Measurements from ENCODE around the gene PCDHGB5. TPM values are rescaled to one million over a fixed set of nuclear protein-coding genes. Genes with fewer than 3 reads are reported as not detected.
"Not testable (repeated sequence)": the region's sequence is repeated elsewhere in the genome, so short reads cannot be mapped to it uniquely, and the experiment has no call there.

PCDHGB5 gene
- total and polyA plus RNA-seq, 4 experiments from 2014 or later, result 0.39 to 0.49 (median 0.42) TPM; not detected in 1

GRCh38 chr5:141403387-141403786, 5.6 kb downstream of the PCDHGB5 start:
- POLR2A ChIA-PET (ENCODE audit: partially characterized antibody), result no interaction called here
- Histone ChIP-seq H3K4me3 (ENCODE audit: low read length in 2 of 2) (no peak overlapping the region), H3K27me3 (ENCODE audit: insufficient read depth, low read length) (peaks cover 6% of the 10 kb centered on the region), H3K36me3 (ENCODE audit: insufficient read depth, low read length) (no peaks in the 10 kb centered on the region), H3K9me3 (ENCODE audit: control insufficient read depth in 1 of 2, low read length in 2 of 2) (peaks cover 0 to 4% of the 10 kb centered on the region in 2 donors), H3K27ac (ENCODE audit: low read depth, low read length) (no peak overlapping the region), H3K4me1 (ENCODE audit: insufficient read depth, low read length) (no peaks in the 10 kb centered on the region)
- Mint-ChIP-seq H3K27me3 (peaks cover 62 to 64% of the 10 kb centered on the region in 2 donors), H3K9me3 (peaks cover 6 to 71% (median 55%) of the 10 kb centered on the region in 8 donors), H3K27ac (no peak overlapping the region), H3K36me3 (peaks cover 10 to 12% of the 10 kb centered on the region in 2 donors), H3K4me1 (peaks cover 0 to 4% (median under 1%) of the 10 kb centered on the region in 4 donors), H3K4me3 (no peak overlapping the region)
- no peak for DNase-seq
- CTCF ChIA-PET (ENCODE audit: partially characterized antibody), result interaction anchor here (0.6 to 0.8 kb wide), 2 partner anchors 77 to 110 kb away, joined by 3 read pairs; no protein-coding TSS in a partner anchor
- intact Hi-C loops (cut with micrococcal nuclease), result no loop called here

DNA sequence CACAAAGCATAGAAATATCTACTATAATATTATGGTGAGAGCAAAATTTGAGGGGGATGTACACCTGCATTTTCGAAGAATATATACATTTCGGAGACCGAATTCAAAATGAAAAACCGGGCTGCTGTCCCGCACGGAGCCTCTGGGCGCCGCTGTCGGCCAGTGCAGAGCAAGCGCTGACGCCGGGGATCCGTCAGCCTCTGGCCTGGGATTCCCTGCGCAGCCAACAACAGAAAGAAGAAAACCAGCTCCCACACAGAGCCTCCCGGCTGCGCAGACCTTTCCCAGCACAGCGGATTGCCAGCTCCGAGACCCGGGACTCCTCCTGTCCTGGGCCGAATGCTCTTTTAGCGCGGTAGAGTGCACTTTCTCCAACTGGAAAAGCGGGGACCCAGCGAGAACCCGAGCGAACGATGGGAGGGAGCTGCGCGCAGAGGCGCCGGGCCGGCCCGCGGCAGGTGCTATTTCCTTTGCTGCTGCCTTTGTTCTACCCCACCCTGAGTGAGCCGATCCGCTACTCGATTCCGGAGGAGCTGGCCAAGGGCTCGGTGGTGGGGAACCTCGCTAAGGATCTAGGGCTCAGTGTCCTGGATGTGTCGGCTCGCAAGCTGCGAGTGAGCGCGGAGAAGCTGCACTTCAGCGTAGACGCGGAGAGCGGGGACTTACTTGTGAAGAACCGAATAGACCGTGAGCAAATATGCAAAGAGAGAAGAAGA, 10.2 kb downstream of the PCDHGB5 start, which contains the start of gene PCDHGB6:
PCDHGB6 (plus strand) TSS at position 232 of the 716 bp plus-strand sequence; CDS start at position 414, 182 bp downstream.
- H3K27me3 ChIP-seq (ENCODE audit: insufficient read depth, low read length); H3K4me1 ChIP-seq (ENCODE audit: insufficient read depth, low read length); H3K4me1 Mint-ChIP-seq; intact Hi-C loops (cut with micrococcal nuclease); H3K36me3 ChIP-seq (ENCODE audit: insufficient read depth, low read length); POLR2A ChIA-PET (ENCODE audit: partially characterized antibody); H3K27ac ChIP-seq (ENCODE audit: low read depth, low read length); H3K4me3 ChIP-seq (ENCODE audit: low read length in 2 of 2); H3K9me3 ChIP-seq (ENCODE audit: control insufficient read depth in 1 of 2, low read length in 2 of 2); CTCF ChIA-PET (ENCODE audit: partially characterized antibody): not testable (repeated sequence)
- Mint-ChIP-seq H3K36me3 (peaks cover 12 to 13% of the 10 kb centered on the region in 2 donors), H3K4me3 (peak within 1 kb of the TSS in 6 of 8 donors; percentile 48 to 71 (median 64)), H3K27ac (peak within 1 kb of the TSS in 3 of 7 donors; percentile 29 to 83 (median 75)), H3K9me3 (peaks cover 5 to 64% (median 48%) of the 10 kb centered on the region in 8 donors), H3K27me3 (peaks cover 54 to 59% of the 10 kb centered on the region in 2 donors)
- peak in 1 of 5 donors; percentile 31 for DNase-seq

- intact Hi-C loops (cut with micrococcal nuclease), result loop anchor here (10.0 kb wide), 1 partner anchor 85 kb away; the partner anchor contains the start of gene TAF7
- Mint-ChIP-seq H3K27me3 (peaks cover 51 to 63% of the 10 kb centered on the region in 2 donors), H3K27ac (peak overlapping the region in 1 of 7 donors; percentile 64), H3K4me1 (peaks cover 10 to 20% (median 14%) of the 10 kb centered on the region in 4 donors), H3K36me3 (peaks cover 14 to 16% of the 10 kb centered on the region in 2 donors), H3K9me3 (peaks cover 5 to 62% (median 48%) of the 10 kb centered on the region in 8 donors), H3K4me3 (no peak overlapping the region)
- ChIA-PET CTCF (ENCODE audit: partially characterized antibody) (no interaction called here), POLR2A (ENCODE audit: partially characterized antibody) (no interaction called here)
- Histone ChIP-seq H3K9me3 (ENCODE audit: control insufficient read depth in 1 of 2, low read length in 2 of 2) (no peaks in the 10 kb centered on the region), H3K36me3 (ENCODE audit: insufficient read depth, low read length) (no peaks in the 10 kb centered on the region), H3K27me3 (ENCODE audit: insufficient read depth, low read length) (peaks cover 10% of the 10 kb centered on the region), H3K27ac (ENCODE audit: low read depth, low read length) (no peak overlapping the region), H3K4me3 (ENCODE audit: low read length in 2 of 2) (no peak overlapping the region), H3K4me1 (ENCODE audit: insufficient read depth, low read length) (peaks cover 8% of the 10 kb centered on the region)
- no peak for DNase-seq
Observed at GRCh38 chr5:141409598-141410306, 12.0 kb downstream of the PCDHGB5 start.

DNA sequence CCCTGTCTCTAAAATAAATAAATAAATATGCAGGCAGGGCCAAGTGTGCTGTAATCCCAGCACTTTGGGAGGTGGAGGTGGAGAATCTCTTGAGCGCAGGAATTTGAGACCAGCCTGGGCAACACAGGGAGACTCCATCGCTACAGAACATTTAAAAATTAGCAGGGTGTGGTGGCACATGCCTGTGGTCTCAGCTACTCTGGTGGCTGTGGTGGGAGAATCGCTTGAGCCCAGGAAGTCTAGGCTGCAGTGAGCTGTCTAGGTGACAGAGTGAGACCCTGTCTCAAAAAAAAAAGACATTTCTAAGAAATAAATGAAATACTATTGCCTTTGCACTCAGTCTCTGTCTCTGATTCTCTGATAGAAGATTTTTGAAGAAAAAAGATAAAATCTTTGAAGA, 13.8 kb downstream of the PCDHGB5 start:
- CTCF ChIA-PET (ENCODE audit: partially characterized antibody), result interaction anchor here (1.5 to 4.6 kb wide), 2 partner anchors 102 to 113 kb away, joined by 7 to 37 read pairs; no protein-coding TSS in a partner anchor
- H3K4me3 ChIP-seq (ENCODE audit: low read length in 2 of 2), result no peak overlapping the region
- H3K27ac ChIP-seq (ENCODE audit: low read depth, low read length), result no peak overlapping the region
- H3K27me3 ChIP-seq (ENCODE audit: insufficient read depth, low read length), result peaks cover 22% of the 10 kb centered on the region
- Mint-ChIP-seq H3K9me3 (peaks cover 5 to 62% (median 49%) of the 10 kb centered on the region in 8 donors), H3K4me3 (peak overlapping the region in 1 of 8 donors; percentile 30), H3K4me1 (peaks cover 10 to 20% (median 14%) of the 10 kb centered on the region in 4 donors), H3K36me3 (peaks cover 14 to 16% of the 10 kb centered on the region in 2 donors), H3K27me3 (peaks cover 38 to 55% of the 10 kb centered on the region in 2 donors), H3K27ac (no peak overlapping the region)
- no peaks in the 10 kb centered on the region for H3K9me3 ChIP-seq (ENCODE audit: control insufficient read depth in 1 of 2, low read length in 2 of 2)
- H3K36me3 ChIP-seq (ENCODE audit: insufficient read depth, low read length), result no peaks in the 10 kb centered on the region
- POLR2A ChIA-PET (ENCODE audit: partially characterized antibody), result no interaction called here
- no peak for DNase-seq
- intact Hi-C loops (cut with micrococcal nuclease), result loop anchor here (10.0 kb wide), 1 partner anchor 87 kb away; the partner anchor contains the start of gene TAF7
- peaks cover 8% of the 10 kb centered on the region for H3K4me1 ChIP-seq (ENCODE audit: insufficient read depth, low read length)

DNA sequence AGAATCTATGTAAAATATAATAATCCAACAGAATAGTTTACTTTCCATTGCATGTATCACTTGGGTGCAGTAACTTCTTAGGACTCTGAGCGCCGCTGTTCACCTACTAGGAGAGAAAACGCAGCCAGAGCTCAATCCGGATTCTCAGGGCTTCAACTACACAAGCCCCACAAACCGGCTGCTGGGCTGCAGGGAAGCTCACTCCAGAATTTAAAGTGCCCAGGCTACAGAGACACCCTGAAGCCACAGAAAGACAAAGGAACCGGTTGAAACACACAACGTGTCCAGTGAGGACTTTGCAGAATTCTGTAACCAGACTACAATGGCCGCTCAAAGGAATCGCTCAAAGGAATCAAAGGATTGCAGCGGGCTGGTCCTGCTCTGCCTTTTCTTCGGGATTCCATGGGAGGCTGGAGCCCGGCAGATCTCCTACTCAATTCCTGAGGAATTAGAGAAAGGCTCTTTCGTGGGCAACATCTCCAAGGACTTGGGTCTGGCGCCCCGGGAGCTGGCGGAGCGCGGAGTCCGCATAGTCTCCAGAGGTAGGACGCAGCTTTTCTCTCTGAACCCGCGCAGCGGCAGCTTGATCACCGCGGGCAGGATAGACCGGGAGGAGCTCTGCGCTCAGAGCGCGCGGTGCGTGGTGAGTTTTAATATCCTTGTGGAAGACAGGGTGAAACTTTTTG, 15.2 kb downstream of the PCDHGB5 start, which contains the start of gene PCDHGA10:
PCDHGA10 (plus strand) TSS at position 134 of the 686 bp plus-strand sequence; CDS start at position 323, 189 bp downstream.
- peak; percentile 53 to 61 (median 59) for DNase-seq
- H3K27ac ChIP-seq (ENCODE audit: low read depth, low read length), result no peak within 1 kb of the TSS
- no peaks in the 10 kb centered on the region for H3K36me3 ChIP-seq (ENCODE audit: insufficient read depth, low read length)
- POLR2A ChIA-PET (ENCODE audit: partially characterized antibody), result interaction anchor here (1.0 to 2.2 kb wide), 4 partner anchors 93 to 151 kb away, joined by 3 to 11 read pairs (median 4); partner anchors contain the start of gene TAF7
- Mint-ChIP-seq H3K27ac (peak within 1 kb of the TSS in 5 of 7 donors; percentile 30 to 87 (median 69)), H3K27me3 (peaks cover 36 to 56% of the 10 kb centered on the region in 2 donors), H3K9me3 (peaks cover 2 to 58% (median 45%) of the 10 kb centered on the region in 8 donors), H3K4me1 (peaks cover 11 to 20% (median 15%) of the 10 kb centered on the region in 4 donors), H3K36me3 (peaks cover 15 to 16% of the 10 kb centered on the region in 2 donors), H3K4me3 (peak within 1 kb of the TSS; percentile 81 to 92 (median 89))
- H3K4me1 ChIP-seq (ENCODE audit: insufficient read depth, low read length), result peaks cover 8% of the 10 kb centered on the region
- no peaks in the 10 kb centered on the region for H3K9me3 ChIP-seq (ENCODE audit: control insufficient read depth in 1 of 2, low read length in 2 of 2)
- CTCF ChIA-PET (ENCODE audit: partially characterized antibody), result interaction anchor here (0.7 to 4.6 kb wide), 21 partner anchors 8 to 179 kb away, joined by 3 to 37 read pairs (median 5); partner anchors contain the start of genes PCDHGA11, PCDHGA12, PCDHGA6 and PCDHGB5
- H3K27me3 ChIP-seq (ENCODE audit: insufficient read depth, low read length), result peaks cover 22% of the 10 kb centered on the region
- peak within 1 kb of the TSS; percentile 14 to 51 for H3K4me3 ChIP-seq (ENCODE audit: low read length in 2 of 2)
- intact Hi-C loops (cut with micrococcal nuclease), result loop anchor here (1.0 to 10.0 kb wide), 4 partner anchors 88 to 151 kb away; partner anchors contain the start of gene TAF7

DNA sequence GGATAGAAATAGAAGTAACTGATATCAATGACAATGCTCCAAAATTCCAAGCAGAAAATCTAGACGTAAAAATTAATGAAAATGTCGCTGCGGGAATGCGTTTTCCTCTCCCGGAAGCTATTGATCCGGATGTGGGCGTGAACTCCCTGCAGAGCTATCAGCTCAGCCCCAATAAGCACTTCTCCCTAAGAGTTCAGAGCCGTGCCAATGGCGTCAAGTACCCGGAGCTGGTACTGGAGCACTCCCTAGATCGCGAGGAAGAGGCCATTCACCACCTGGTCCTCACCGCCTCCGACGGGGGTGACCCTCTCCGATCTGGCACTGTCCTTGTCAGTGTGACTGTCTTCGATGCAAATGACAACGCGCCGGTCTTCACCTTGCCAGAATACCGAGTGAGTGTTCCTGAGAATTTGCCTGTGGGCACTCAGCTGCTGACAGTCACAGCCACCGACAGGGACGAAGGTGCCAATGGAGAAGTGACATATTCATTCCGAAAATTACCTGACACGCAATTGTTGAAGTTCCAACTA, 15.9 kb downstream of the PCDHGB5 start:
- Mint-ChIP-seq H3K27ac (peak overlapping the region in 3 of 7 donors; percentile 69 to 87 (median 78)), H3K36me3 (peaks cover 16 to 19% of the 10 kb centered on the region in 2 donors), H3K4me1 (peaks cover 11 to 20% (median 14%) of the 10 kb centered on the region in 4 donors), H3K9me3 (peaks cover 3 to 58% (median 46%) of the 10 kb centered on the region in 8 donors), H3K27me3 (peaks cover 38 to 60% of the 10 kb centered on the region in 2 donors), H3K4me3 (peak overlapping the region; percentile 81 to 92 (median 89))
- H3K27ac ChIP-seq (ENCODE audit: low read depth, low read length), result no peak overlapping the region
- no peak for DNase-seq
- H3K9me3 ChIP-seq (ENCODE audit: control insufficient read depth in 1 of 2, low read length in 2 of 2), result no peaks in the 10 kb centered on the region
- H3K4me3 ChIP-seq (ENCODE audit: low read length in 2 of 2), result peak overlapping the region; percentile 14 to 51
- ChIA-PET CTCF (ENCODE audit: partially characterized antibody) (interaction anchor here (0.7 to 4.6 kb wide), 18 partner anchors 17 to 179 kb away, joined by 3 to 37 read pairs (median 7); partner anchors contain the start of genes PCDHGA12, PCDHGB5 and TAF7), POLR2A (ENCODE audit: partially characterized antibody) (interaction anchor here (1.0 to 2.2 kb wide), 4 partner anchors 93 to 151 kb away, joined by 3 to 11 read pairs (median 4); partner anchors contain the start of gene TAF7)
- intact Hi-C loops (cut with micrococcal nuclease), result loop anchor here (1.0 to 10.0 kb wide), 4 partner anchors 89 to 151 kb away; partner anchors contain the start of gene TAF7
- no peaks in the 10 kb centered on the region for H3K36me3 ChIP-seq (ENCODE audit: insufficient read depth, low read length)
- peaks cover 8% of the 10 kb centered on the region for H3K4me1 ChIP-seq (ENCODE audit: insufficient read depth, low read length)
- H3K27me3 ChIP-seq (ENCODE audit: insufficient read depth, low read length), result peaks cover 26% of the 10 kb centered on the region

Measured in CD4-positive, alpha-beta memory T cell (primary cell).